Right atrium auricular region (tissue), 2 donors: Measurements from ENCODE around the gene FGFR3. TPM values are rescaled to one million over a fixed set of nuclear protein-coding genes. Genes with fewer than 3 reads are reported as not detected.

Source experiments
- DNase-seq: peaks from one replicate; pipeline ENCODE4 v3.0.0-alpha.2; 2019; ENCODE audit warnings: low spot score
- H3K27ac ChIP-seq, 2 donors: fragments of 200-600 bp; sonication (generic); 1 replicate in 1 of 2; 2 replicates in 1 of 2; pipeline ENCODE4 v1.5.1; 2016 to 2019
- H3K27me3 ChIP-seq, 2 donors: fragments of 200-600 bp; sonication (generic); one replicate each; pipeline versions ENCODE4 v1.5.1 to v1.6.0; 2017 to 2019
- H3K36me3 ChIP-seq: fragments of 200-600 bp; sonication (generic); one replicate; pipeline ENCODE4 v1.5.1; 2016
- H3K4me1 ChIP-seq, 2 donors: fragments of 200-600 bp; sonication (generic); one replicate each; pipeline versions ENCODE4 v1.5.1 to v1.6.0; 2017 to 2019
- H3K4me3 ChIP-seq, 2 donors: fragments of 200-600 bp; sonication (generic); 1 replicate in 1 of 2; 2 replicates in 1 of 2; pipeline ENCODE4 v1.5.1; 2017 to 2019; ENCODE audit warnings: mild to moderate bottlenecking in 1 of 2, moderate library complexity in 1 of 2
- H3K9me3 ChIP-seq, 2 donors: fragments of 200-600 bp; sonication (generic); one replicate each; pipeline ENCODE4 v1.5.1; 2019
- total RNA-seq, 2 donors: library from RNA; depleted of rRNA; stranded (reverse); fragments of >200 nt; gene quantifications; one replicate each; pipeline ENCODE4 v1.1.0, GENCODE V29; 2016
- TF ChIP-seq, protein P1 (sequence below), 2 donors: fragments of 200-600 bp; sonication (generic); IDR thresholded peaks; one replicate each; pipeline ENCODE4 v1.5.1; 2019; ENCODE audit warnings: antibody characterized with exemption in 2 of 2

Gene FGFR3
- total RNA-seq, 2 donors from 2014 or later: 2.6 to 15.4 TPM

- no peak for DNase-seq
- H3K9me3 ChIP-seq: no peaks in the 10 kb centered on the region
- H3K27me3 ChIP-seq: peaks cover 0 to 3% of the 10 kb centered on the region in 2 donors
- no peaks in the 10 kb centered on the region for H3K36me3 ChIP-seq
- TF ChIP-seq, protein P1, sequence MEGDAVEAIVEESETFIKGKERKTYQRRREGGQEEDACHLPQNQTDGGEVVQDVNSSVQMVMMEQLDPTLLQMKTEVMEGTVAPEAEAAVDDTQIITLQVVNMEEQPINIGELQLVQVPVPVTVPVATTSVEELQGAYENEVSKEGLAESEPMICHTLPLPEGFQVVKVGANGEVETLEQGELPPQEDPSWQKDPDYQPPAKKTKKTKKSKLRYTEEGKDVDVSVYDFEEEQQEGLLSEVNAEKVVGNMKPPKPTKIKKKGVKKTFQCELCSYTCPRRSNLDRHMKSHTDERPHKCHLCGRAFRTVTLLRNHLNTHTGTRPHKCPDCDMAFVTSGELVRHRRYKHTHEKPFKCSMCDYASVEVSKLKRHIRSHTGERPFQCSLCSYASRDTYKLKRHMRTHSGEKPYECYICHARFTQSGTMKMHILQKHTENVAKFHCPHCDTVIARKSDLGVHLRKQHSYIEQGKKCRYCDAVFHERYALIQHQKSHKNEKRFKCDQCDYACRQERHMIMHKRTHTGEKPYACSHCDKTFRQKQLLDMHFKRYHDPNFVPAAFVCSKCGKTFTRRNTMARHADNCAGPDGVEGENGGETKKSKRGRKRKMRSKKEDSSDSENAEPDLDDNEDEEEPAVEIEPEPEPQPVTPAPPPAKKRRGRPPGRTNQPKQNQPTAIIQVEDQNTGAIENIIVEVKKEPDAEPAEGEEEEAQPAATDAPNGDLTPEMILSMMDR (IDR thresholded peaks at IDR 0.05): no peak
- H3K4me3 ChIP-seq: no peak overlapping the region
- H3K4me1 ChIP-seq: no peaks in the 10 kb centered on the region
- no peak overlapping the region for H3K27ac ChIP-seq
Observed at GRCh38 chr4:1801286-1801958, 8.3 kb downstream of the FGFR3 start.

GRCh38 chr4:1802151-1802715, 9.1 kb downstream of the FGFR3 start:
- Histone ChIP-seq H3K4me1 (no peaks in the 10 kb centered on the region), H3K27ac (no peak overlapping the region), H3K4me3 (no peak overlapping the region), H3K27me3 (no peaks in the 10 kb centered on the region), H3K9me3 (no peaks in the 10 kb centered on the region), H3K36me3 (no peaks in the 10 kb centered on the region)
- no peak for DNase-seq
- TF ChIP-seq, protein P1 (IDR thresholded peaks at IDR 0.05): no peak

DNA sequence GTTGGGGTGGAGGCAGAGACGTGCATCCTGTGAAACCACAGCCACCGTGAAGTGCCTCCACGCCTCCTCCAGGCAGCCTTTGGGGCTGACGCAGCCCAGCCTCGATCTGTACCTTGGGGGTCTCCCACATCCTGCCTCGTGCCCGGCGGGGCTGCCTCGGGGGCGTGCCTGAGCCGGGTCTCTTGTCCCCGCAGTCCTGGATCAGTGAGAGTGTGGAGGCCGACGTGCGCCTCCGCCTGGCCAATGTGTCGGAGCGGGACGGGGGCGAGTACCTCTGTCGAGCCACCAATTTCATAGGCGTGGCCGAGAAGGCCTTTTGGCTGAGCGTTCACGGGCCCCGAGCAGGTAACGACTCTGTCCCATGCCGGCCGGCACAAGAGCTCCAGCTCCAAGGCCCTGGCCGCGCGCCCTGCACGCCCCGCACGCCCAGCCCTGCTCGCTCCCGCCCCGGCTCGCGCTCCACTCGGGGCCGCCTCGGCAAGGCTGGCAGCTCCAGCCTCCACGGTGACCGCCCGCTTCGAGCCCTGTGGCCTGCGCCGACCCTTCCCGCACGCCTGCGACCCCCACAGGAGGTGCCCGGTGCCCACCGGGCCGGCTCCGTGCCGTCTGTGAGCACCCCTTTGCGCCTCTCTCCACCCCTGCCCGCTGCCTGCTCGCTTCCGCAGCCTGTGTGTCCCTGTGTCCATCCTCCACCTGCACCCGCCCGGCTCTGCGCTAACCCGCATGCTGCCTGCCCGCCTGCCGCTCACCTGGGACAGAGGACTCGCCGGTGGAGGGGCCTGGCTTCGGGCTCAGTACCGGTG, 9.8 kb downstream of the FGFR3 start:
- TF ChIP-seq, protein P1 (IDR thresholded peaks at IDR 0.05): no peak
- Histone ChIP-seq H3K4me3 (no peak overlapping the region), H3K36me3 (no peaks in the 10 kb centered on the region), H3K4me1 (no peaks in the 10 kb centered on the region), H3K9me3 (no peaks in the 10 kb centered on the region), H3K27me3 (no peaks in the 10 kb centered on the region), H3K27ac (no peak overlapping the region)
- DNase-seq: no peak

DNA sequence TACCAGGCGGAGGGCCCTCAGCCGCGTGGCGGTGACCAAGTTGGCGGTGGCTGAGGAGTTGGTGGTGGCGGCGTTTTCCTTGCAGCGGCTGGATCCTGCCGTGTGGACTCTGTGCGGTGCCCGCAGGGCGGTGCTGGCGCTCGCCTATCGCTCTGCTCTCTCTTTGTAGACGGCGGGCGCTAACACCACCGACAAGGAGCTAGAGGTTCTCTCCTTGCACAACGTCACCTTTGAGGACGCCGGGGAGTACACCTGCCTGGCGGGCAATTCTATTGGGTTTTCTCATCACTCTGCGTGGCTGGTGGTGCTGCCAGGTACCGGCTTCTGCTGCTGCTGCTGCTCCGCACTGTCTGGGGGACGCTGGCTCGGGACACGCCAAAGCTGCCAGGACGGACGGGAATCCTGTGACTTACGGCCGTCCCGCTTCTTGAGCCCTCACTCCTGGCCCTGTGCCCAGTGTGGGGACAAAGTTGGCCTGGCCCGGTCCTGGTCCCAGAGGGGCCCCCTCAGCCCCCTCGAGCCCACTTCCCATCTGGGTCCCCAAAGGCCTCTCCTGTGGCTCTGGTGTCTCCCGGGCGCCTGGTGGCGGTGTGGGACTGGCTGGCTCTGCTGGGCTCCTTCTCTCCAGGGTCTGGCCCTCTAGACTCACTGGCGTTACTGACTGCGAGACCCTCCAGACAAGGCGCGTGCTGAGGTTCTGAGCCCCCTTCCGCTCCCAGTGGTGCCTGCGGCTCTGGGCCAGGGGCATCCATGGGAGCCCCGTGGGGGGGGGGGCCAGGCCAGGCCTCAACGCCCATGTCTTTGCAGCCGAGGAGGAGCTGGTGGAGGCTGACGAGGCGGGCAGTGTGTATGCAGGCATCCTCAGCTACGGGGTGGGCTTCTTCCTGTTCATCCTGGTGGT, 10.7 kb downstream of the FGFR3 start:
- Histone ChIP-seq H3K4me3 (no peak overlapping the region), H3K27ac (no peak overlapping the region), H3K27me3 (no peaks in the 10 kb centered on the region), H3K4me1 (no peaks in the 10 kb centered on the region), H3K9me3 (no peaks in the 10 kb centered on the region), H3K36me3 (no peaks in the 10 kb centered on the region)
- DNase-seq: no peak
- TF ChIP-seq, protein P1 (IDR thresholded peaks at IDR 0.05): no peak

DNA sequence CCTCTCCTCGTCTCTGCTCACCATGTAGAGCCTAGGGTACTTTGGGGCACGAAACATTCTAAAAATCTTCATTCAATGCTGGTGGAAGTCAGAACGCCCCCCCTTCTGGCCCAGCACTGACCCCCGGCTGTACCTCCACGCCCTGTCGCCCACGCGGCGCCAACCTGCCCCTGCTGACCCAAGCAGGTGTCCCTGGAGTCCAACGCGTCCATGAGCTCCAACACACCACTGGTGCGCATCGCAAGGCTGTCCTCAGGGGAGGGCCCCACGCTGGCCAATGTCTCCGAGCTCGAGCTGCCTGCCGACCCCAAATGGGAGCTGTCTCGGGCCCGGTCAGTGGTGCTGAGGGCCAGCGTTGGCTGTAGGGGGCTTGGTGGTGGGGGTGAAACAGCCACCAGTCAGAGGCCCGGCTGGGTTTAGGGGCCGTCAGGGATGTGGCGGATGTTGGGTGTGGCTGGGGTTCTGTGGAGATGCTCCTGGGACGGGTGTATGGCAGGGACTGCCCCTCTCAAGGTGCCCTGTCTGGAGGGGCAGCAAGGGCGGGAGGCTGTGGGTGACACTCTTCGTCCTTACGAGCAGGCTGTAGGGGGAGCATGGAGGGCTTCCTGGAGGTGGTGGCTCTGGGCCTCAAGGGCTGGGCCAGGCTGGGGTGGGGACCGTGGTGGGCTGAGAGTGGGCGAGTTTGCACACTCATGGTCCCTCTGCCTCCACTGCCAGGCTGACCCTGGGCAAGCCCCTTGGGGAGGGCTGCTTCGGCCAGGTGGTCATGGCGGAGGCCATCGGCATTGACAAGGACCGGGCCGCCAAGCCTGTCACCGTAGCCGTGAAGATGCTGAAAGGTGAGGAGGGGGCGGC, 11.8 kb downstream of the FGFR3 start:
- TF ChIP-seq, protein P1 (IDR thresholded peaks at IDR 0.05): no peak
- H3K27me3 ChIP-seq: no peaks in the 10 kb centered on the region

More for the DNA sequence above, 11.8 kb downstream of the FGFR3 start:
- H3K4me3 ChIP-seq: no peak overlapping the region
- H3K36me3 ChIP-seq: no peaks in the 10 kb centered on the region
- no peaks in the 10 kb centered on the region for H3K4me1 ChIP-seq
- H3K27ac ChIP-seq: no peak overlapping the region
- H3K9me3 ChIP-seq: no peaks in the 10 kb centered on the region
- no peak for DNase-seq
